ENCODE measurements around the gene PADI1. TPM values are rescaled to one million over a fixed set of nuclear protein-coding genes. Genes with fewer than 3 reads are reported as not detected.

The PADI1 gene
- total RNA-seq, 1 donor: under 0.01 TPM

GRCh38 chr1:17176306-17177061, 28.4 kb upstream of the PADI1 start:
- H3K36me3 ChIP-seq (ENCODE audit: insufficient read depth, low read length): no peaks in the 10 kb centered on the region
- no peak overlapping the region for H3K4me3 ChIP-seq (ENCODE audit: insufficient read depth, low read length)
- TF ChIP-seq, protein P1, sequence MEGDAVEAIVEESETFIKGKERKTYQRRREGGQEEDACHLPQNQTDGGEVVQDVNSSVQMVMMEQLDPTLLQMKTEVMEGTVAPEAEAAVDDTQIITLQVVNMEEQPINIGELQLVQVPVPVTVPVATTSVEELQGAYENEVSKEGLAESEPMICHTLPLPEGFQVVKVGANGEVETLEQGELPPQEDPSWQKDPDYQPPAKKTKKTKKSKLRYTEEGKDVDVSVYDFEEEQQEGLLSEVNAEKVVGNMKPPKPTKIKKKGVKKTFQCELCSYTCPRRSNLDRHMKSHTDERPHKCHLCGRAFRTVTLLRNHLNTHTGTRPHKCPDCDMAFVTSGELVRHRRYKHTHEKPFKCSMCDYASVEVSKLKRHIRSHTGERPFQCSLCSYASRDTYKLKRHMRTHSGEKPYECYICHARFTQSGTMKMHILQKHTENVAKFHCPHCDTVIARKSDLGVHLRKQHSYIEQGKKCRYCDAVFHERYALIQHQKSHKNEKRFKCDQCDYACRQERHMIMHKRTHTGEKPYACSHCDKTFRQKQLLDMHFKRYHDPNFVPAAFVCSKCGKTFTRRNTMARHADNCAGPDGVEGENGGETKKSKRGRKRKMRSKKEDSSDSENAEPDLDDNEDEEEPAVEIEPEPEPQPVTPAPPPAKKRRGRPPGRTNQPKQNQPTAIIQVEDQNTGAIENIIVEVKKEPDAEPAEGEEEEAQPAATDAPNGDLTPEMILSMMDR (IDR thresholded peaks at IDR 0.05; ENCODE audit: extremely low read depth, low read depth, low read length): no peak
- H3K4me1 ChIP-seq (ENCODE audit: insufficient read depth, low read length): no peaks in the 10 kb centered on the region
- H2AFZ ChIP-seq (ENCODE audit: low read length): no peak overlapping the region
- H3K27me3 ChIP-seq (ENCODE audit: insufficient read depth, low read length): no peaks in the 10 kb centered on the region
- no peak overlapping the region for H3K27ac ChIP-seq (ENCODE audit: low read depth, low read length)
- no peaks in the 10 kb centered on the region for H3K79me2 ChIP-seq (ENCODE audit: insufficient read depth, low read length)
- no peaks in the 10 kb centered on the region for H3K9me3 ChIP-seq (ENCODE audit: low read depth, low read length)
- H4K20me1 ChIP-seq (ENCODE audit: insufficient read depth, low read length): no peaks in the 10 kb centered on the region
- DNase-seq (ENCODE audit: insufficient read length, low spot score, missing footprints): no peak
- H3K4me2 ChIP-seq (ENCODE audit: insufficient read depth, low read length): no peak overlapping the region

DNA sequence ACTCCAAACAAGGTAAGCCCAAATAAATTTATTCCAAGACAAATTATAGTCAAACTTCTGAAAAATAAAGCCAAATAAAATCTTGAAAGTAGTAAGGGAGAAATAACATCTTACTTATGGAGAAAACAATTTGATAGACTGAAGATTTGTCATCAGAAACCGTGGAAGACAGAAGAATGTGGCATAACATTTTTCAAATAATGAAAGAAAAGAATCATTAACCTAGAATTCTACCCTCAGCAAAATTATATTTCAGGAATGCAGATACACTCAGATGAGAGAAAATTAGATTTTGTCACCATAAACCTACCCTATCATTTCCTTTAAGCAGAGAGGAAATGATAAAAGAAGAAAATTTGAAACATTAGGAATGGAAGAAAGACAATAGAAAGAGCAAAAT, 27.3 kb upstream of the PADI1 start:
- Histone ChIP-seq H2AFZ (ENCODE audit: low read length) (peak overlapping the region; percentile 43), H3K27me3 (ENCODE audit: insufficient read depth, low read length) (no peaks in the 10 kb centered on the region), H3K4me3 (ENCODE audit: insufficient read depth, low read length) (no peak overlapping the region), H3K9me3 (ENCODE audit: low read depth, low read length) (no peaks in the 10 kb centered on the region), H3K4me2 (ENCODE audit: insufficient read depth, low read length) (no peak overlapping the region), H3K79me2 (ENCODE audit: insufficient read depth, low read length) (no peaks in the 10 kb centered on the region), H4K20me1 (ENCODE audit: insufficient read depth, low read length) (no peaks in the 10 kb centered on the region), H3K4me1 (ENCODE audit: insufficient read depth, low read length) (no peaks in the 10 kb centered on the region), H3K36me3 (ENCODE audit: insufficient read depth, low read length) (no peaks in the 10 kb centered on the region), H3K27ac (ENCODE audit: low read depth, low read length) (peak overlapping the region; percentile 14)
- DNase-seq (ENCODE audit: insufficient read length, low spot score, missing footprints): no peak
- TF ChIP-seq, protein P1 (IDR thresholded peaks at IDR 0.05; ENCODE audit: extremely low read depth, low read depth, low read length): no peak

DNA sequence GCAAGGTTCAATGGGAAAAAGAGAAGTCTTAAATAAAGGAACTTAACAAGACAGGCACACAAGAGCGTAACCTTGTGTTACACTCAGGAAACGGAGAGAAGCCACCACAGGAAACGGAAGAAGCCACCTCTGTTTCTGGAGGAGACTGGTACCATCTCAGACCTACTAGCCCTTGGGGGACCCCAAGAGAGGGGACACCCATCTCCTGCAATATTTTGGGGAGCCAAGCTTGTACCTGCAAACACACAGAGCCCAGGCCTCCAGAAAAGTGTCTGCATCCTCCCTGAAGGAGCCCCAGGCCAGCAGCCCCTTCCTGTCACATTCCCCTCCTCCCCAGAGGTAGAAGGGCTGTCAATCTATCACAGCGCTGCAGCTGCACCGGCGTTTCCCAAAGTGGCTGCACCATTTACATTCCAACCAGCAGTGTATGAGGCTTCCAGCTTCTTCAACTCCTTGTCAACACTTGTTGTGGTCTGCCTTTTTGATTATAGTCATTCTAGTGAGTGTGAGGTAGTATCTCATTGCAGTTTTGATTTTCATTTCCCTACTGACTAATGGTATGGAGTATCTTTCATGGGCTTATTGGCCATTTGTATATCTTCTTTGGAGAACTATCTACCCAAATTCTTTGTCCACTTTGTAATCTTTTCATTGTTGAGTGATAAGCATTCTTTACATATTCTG, 23.0 kb upstream of the PADI1 start:
- Histone ChIP-seq H3K27ac (ENCODE audit: low read depth, low read length) (no peak overlapping the region), H2AFZ (ENCODE audit: low read length) (peak overlapping the region; percentile 29), H3K36me3 (ENCODE audit: insufficient read depth, low read length) (no peaks in the 10 kb centered on the region), H3K4me1 (ENCODE audit: insufficient read depth, low read length) (no peaks in the 10 kb centered on the region), H3K4me2 (ENCODE audit: insufficient read depth, low read length) (no peak overlapping the region), H3K79me2 (ENCODE audit: insufficient read depth, low read length) (no peaks in the 10 kb centered on the region), H3K4me3 (ENCODE audit: insufficient read depth, low read length) (no peak overlapping the region), H3K27me3 (ENCODE audit: insufficient read depth, low read length) (no peaks in the 10 kb centered on the region), H3K9me3 (ENCODE audit: low read depth, low read length) (no peaks in the 10 kb centered on the region), H4K20me1 (ENCODE audit: insufficient read depth, low read length) (no peaks in the 10 kb centered on the region)
- TF ChIP-seq, protein P1 (IDR thresholded peaks at IDR 0.05; ENCODE audit: extremely low read depth, low read depth, low read length): no peak
- no peak for DNase-seq (ENCODE audit: insufficient read length, low spot score, missing footprints)

Measured in osteoblast (primary cell).